ENCODE data around the gene RGSL1. TPM values are rescaled to one million over a fixed set of nuclear protein-coding genes. Genes with fewer than 3 reads are reported as not detected.

RGSL1 gene
- total RNA-seq, 1 experiment from 2014 or later: not detected

GRCh38 chr1:182604175-182605164, 154.5 kb downstream of the RGSL1 start, which contains the start of gene RGS16:
TSS of gene RGS16 (minus strand) at chr1:182604389. CDS start at chr1:182604259, 130 bp downstream.
- intact Hi-C loops (cut with micrococcal nuclease): no loop called here
- peak; percentile 54 for DNase-seq

GRCh38 chr1:182607566-182607965, 157.6 kb downstream of the RGSL1 start:
- no TSS peak for BruUV-seq (replicated peaks)
- ChIA-PET CTCF (no interaction called here), POLR2A (ENCODE audit: unreplicated experiment) (no interaction called here)
- Histone ChIP-seq H2AFZ (ENCODE audit: low read length) (no peak overlapping the region), H3K9me3 (ENCODE audit: low read length) (no peaks in the 10 kb centered on the region), H4K20me1 (ENCODE audit: low read length) (no peaks in the 10 kb centered on the region), H3K4me1 (ENCODE audit: insufficient read depth, low read length) (no peaks in the 10 kb centered on the region; the same call in 1 of the 2 replicates), H3K9me2 (replicated peaks; ENCODE audit: low read length) (no peaks in the 10 kb centered on the region), H3K9ac (ENCODE audit: low read length) (no peak overlapping the region), H3K4me2 (ENCODE audit: low read length) (no peak overlapping the region), H3K27ac (ENCODE audit: low read length) (no peak overlapping the region), H3K27me3 (ENCODE audit: low read length) (no peaks in the 10 kb centered on the region), H3K4me3 (ENCODE audit: low read length) (no peak overlapping the region), H3F3A (ENCODE audit: low read length, unreplicated experiment) (no peaks in the 10 kb centered on the region), H3K79me2 (ENCODE audit: low read length) (no peaks in the 10 kb centered on the region), H3K36me3 (ENCODE audit: low read depth, low read length) (no peaks in the 10 kb centered on the region)
- ATAC-seq (no peak), DNase-seq (no peak)
- TF ChIP-seq EZH2phosphoT487 (IDR thresholded peaks at IDR 0.05; ENCODE audit: borderline replicate concordance, low read length): no peak
- no peak for TF ChIP-seq EZH2 (IDR thresholded peaks at IDR 0.05; ENCODE audit: low read length, unreplicated experiment)
- TF ChIP-seq CTCF (conservative IDR thresholded peaks at IDR 0.05; ENCODE audit: low read depth, low read length): no peak
- intact Hi-C loops (cut with micrococcal nuclease): no loop called here

More at GRCh38 chr1:182604175-182605164, 154.5 kb downstream of the RGSL1 start, which contains the start of gene RGS16:
- peak; percentile 89 for ATAC-seq
- Histone ChIP-seq H3K4me1 (ENCODE audit: insufficient read depth, low read length) (no peaks in the 10 kb centered on the region; the same call in 1 of the 2 replicates), H3K27ac (ENCODE audit: low read length) (no peak within 1 kb of the TSS), H2AFZ (ENCODE audit: low read length) (peak within 1 kb of the TSS; percentile 71), H3K9me3 (ENCODE audit: low read length) (no peaks in the 10 kb centered on the region), H3K9me2 (replicated peaks; ENCODE audit: low read length) (no peaks in the 10 kb centered on the region), H3K79me2 (ENCODE audit: low read length) (no peaks in the 10 kb centered on the region), H4K20me1 (ENCODE audit: low read length) (no peaks in the 10 kb centered on the region), H3K27me3 (ENCODE audit: low read length) (no peaks in the 10 kb centered on the region), H3K4me3 (ENCODE audit: low read length) (peak within 1 kb of the TSS; percentile 53; the same call in 1 of the 2 replicates), H3K4me2 (ENCODE audit: low read length) (peak within 1 kb of the TSS; percentile 77), H3K9ac (ENCODE audit: low read length) (0 out of 2 replicates have a peak within 1 kb of the TSS, but pooled peaks have one; percentile 9), H3F3A (ENCODE audit: low read length, unreplicated experiment) (no peaks in the 10 kb centered on the region), H3K36me3 (ENCODE audit: low read depth, low read length) (0 out of 2 replicates have a peak, but pooled peaks cover 3% of the 10 kb centered on the region)
- BruUV-seq (replicated peaks): no TSS peak
- ChIA-PET CTCF (no interaction called here), POLR2A (ENCODE audit: unreplicated experiment) (no interaction called here)
- no peak for TF ChIP-seq EZH2phosphoT487 (IDR thresholded peaks at IDR 0.05; ENCODE audit: borderline replicate concordance, low read length)
- TF ChIP-seq CTCF (conservative IDR thresholded peaks at IDR 0.05; ENCODE audit: low read depth, low read length): no peak
- TF ChIP-seq EZH2 (IDR thresholded peaks at IDR 0.05; ENCODE audit: low read length, unreplicated experiment): no peak
